HPDE6-E6E7 (cell line): Measurements from ENCODE around the gene C4A.
"Not testable (repeated sequence)": the region's sequence is repeated elsewhere in the genome, so short reads cannot be mapped to it uniquely, and the experiment has no call there.

Experiments
- DNase-seq: peaks from one replicate; pipeline ENCODE4 v3.0.0; 2011; ENCODE audit warnings: missing footprints; ENCODE audit errors: extremely low spot score

The C4A gene

DNA sequence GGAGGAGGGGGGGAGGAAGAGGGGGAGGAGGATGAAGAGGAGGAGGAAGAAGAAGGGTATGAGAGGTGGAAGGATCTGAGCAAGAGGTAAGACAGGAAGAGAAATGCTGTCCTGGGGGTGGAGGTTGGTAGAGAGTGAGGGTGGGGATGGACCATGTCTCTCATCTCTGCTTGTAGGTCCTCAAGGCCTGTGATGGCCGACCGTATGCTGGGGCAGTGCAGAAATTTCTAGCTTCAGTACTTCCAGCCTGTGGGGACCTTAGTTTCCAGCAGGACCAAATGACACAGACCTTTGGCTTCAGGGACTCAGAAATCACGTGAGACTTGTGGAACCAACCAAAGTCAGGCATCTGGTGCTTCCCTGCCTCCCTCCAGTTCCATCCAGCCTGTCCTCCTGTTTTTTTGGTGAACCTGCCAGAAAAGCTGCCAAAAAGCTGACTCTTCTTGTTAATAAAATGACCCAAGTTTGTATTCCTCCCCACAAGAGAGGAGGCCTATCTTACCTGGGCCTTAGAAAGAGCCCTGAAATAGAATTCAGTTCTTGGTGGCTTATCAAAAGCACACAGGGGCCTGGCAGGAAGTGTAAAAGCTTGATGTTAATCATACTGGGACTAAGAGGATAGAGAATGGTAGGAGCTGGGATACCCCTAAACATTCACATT, 2.5 kb upstream of the C4A start:
- DNase-seq: no peak

DNA sequence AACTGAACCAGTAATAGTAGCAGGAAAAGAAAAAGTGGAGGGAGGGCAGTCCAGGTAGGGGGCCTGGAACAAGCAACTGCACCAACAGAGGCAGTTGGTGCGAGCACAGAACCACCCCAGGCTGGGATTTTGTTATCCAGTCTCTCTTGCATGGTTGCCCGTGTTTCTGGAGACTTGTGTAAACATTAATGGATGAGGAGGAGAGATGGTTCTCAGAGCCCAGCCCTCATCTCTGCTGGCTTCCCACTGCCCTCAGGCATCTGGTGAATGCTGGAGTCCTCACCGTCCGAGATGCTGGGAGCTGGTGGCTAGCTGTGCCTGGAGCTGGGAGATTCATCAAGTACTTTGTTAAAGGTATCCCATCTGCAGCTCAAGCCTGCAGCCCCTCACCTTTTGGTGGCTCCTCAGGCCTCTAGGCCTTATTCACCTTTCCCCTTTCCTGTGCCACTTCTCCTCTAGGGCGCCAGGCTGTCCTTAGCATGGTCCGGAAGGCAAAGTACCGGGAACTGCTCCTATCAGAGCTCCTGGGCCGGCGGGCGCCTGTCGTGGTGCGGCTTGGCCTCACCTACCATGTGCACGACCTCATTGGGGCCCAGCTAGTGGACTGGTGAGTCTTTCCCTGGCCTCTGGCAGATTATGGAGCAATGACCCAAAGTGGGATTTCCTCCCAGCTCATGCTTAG, 1.5 kb upstream of the C4A start:
- not testable (repeated sequence) for DNase-seq

DNA sequence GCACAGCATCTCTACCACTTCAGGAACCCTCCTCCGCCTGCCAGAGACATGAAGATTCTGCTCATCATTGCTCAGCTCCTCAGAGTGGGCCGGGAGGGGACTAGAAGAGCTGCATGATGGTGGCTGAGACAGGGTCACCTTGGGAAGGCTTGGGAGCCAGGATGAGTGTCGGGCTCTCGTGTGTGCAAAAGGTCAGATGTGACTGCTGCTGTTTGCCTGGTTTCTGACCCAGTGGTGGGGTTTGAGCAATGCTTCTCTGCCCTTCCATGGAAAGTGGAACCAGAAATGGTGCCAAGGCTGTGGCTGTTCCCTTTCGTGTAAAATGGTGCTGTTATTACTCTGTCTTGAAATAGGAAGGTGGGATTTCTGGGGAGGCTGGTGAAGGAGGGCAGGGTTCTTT, 859 bp upstream of the C4A start:
- DNase-seq: not testable (repeated sequence)

DNA sequence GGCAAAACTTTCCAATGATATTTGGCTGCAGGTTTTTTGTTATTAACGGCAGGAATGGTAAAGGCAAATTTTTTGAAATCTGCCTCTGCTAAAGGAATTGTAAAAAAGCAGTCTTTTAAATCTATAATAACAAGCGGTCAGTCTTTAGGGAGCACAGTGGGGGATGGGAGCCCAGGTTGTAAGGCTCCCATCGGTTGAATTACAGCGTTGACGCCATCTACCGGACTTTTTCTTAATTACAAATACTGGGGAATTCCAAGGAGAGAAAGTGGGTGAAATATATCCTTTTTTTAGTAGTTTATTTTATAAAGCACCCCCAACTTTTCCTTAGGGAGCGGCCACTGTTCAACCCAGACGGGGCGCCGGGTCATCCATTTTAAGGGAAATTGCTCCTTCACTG, 7.5 kb downstream of the C4A start:
- not testable (repeated sequence) for DNase-seq

DNA sequence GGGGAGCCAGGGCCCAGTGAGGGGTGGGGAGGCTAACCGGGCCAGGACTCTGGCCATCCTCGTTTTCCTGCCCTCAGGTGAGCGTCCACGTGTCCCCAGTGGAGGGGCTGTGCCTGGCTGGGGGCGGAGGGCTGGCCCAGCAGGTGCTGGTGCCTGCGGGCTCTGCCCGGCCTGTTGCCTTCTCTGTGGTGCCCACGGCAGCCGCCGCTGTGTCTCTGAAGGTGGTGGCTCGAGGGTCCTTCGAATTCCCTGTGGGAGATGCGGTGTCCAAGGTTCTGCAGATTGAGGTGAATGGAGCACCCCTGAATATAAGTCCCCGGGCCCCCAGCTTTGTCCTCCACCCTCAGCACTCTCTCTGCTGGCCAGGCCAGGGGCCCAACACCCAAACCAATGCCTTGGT, 12.6 kb downstream of the C4A start:
- not testable (repeated sequence) for DNase-seq

DNA sequence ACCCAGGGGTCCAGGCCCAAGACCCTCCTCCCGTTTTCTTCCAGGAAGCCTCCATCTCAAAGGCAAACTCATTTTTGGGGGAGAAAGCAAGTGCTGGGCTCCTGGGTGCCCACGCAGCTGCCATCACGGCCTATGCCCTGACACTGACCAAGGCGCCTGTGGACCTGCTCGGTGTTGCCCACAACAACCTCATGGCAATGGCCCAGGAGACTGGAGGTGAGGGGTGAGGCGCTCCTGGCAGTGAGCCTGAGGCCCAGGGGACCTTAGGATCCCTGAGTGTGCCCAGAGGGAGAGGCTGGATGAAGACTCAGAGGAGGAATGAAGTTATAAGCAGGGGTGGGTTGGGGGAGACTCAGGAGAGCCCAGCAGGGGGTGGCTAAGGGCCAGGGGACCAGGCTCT, 14.5 kb downstream of the C4A start:
- DNase-seq: not testable (repeated sequence)

DNA sequence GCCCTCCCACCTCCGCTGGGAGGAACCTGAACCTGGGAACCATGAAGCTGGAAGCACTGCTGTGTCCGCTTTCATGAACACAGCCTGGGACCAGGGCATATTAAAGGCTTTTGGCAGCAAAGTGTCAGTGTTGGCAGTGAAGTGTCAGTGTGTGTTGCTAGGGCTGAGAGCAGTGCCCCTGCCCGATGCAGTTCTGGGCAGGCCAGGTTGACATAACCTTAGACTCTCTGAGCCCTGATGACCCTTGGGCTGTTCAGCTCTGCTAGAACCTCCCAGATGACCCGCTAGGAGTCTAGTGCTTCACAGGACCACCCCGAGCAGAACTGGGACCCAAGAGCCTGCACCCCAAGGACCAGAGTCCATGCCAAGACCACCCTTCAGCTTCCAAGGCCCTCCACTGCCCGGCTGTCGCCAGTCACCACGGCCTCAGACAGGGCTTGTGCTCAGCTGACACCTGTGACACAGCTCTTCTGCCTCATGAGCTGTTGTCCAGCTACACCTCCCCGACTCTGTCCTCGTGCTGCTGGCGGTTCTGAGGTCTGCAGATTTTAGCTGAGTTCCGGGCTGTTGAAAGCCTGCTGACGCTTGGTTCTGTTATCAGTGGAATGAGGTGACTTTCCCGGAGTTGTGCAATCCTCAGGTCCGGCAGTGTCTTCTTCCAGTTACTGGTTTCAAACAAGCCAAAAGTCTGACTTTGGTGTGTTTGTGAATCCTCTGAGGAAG, 20.9 kb downstream of the C4A start:
- DNase-seq: not testable (repeated sequence)

DNA sequence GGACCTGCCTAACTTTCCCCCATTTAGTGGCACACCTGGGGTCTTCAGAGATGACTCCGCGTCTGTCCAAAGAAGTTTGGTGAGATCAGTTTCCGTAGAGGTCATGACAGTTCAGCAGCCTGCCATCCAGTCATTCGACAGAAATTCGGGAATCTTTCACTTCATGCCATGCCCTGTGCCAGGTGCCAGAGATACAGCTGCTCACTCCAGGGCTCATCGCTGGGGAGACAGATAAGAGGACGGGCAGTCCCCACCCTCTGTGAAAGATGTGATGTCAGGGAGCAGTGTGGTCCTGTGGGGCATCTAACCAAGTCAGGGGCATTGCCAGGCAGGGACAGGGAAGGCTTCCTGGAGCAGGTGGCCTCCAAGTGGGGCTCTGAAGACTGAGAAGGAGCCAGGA, 21.4 kb downstream of the C4A start:
- not testable (repeated sequence) for DNase-seq

DNA sequence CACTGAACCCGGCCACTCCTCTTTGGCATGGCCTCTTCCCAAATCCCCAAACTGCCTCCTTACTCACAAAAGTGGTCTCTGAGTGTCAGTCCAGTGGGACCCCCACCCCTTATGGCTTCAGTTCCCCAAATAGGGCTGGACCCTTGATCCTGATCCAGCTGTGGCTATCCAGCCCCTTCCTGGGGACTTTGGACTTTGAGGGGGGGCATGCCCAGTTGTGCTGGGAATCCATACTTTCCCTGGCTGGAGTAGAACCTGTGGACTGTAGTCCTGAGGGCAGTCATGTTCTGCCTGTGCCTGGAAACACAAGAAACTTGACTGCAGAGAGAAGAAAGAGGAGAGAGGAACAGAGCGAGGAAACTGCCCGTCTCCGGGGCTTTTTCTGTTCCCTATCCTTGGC, 22.5 kb downstream of the C4A start:
- DNase-seq: not testable (repeated sequence)

DNA sequence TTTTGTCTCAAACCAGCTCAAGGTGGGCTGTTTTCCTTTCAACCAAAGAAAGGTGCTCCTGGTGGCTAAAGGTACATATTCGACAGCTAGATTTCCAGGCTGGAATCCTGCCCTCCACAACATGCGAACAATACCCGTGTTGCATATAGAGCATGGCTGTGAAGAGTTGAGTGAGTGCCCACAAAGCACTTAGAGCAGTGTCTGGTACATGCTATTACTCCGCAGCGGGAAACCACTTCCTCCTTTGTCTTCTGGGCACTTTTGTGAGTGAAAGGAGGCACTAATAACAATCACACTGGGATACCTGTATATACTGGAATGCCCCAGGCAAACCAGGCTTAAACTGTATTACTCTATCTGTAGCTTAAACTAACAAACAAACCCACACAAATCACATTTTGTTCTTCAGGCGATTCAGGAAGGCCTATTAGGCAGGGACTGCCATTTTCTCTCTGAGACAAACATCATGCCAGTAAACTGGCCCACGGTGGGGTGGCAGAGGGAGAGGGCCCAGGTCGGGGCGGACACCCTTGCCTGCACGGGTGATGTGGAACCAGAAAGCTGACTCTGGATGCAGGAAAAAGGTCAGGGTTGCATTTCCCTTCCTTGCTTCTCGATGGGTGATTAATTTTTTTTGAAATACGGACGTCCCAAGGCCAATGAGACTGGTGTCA, 23.1 kb downstream of the C4A start:
- not testable (repeated sequence) for DNase-seq

DNA sequence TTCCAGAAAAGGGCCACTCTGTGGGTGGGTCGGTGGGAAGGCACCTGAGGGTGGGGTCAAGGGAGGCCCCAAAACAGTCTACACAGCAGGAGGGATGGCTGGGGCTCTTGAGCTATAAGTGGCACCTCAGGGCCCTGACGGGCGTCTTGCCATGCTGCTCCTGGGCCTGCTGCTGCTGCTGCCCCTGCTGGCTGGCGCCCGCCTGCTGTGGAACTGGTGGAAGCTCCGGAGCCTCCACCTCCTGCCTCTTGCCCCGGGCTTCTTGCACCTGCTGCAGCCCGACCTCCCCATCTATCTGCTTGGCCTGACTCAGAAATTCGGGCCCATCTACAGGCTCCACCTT, 23.7 kb downstream of the C4A start:
- DNase-seq: not testable (repeated sequence)

DNA sequence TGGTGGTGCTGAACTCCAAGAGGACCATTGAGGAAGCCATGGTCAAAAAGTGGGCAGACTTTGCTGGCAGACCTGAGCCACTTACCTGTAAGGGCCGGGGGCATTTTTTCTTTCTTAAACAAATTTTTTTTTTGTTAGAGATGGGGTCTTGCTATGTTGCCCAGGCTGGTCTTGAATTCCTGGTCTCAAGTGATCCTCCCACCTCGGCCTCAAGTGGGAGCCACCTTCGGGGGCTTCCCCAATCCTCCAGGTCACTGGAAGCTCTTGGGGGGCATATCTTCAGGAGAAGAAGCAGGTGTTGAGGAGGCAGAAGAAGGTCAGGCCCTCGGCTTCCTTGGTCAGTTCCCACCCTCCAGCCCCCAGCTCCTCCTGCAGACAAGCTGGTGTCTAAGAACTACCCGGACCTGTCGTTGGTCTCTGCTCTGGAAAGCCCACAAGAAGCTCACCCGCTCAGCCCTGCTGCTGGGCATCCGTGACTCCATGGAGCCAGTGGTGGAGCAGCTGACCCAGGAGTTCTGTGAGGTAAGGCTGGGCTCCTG, 24.2 kb downstream of the C4A start:
- not testable (repeated sequence) for DNase-seq

DNA sequence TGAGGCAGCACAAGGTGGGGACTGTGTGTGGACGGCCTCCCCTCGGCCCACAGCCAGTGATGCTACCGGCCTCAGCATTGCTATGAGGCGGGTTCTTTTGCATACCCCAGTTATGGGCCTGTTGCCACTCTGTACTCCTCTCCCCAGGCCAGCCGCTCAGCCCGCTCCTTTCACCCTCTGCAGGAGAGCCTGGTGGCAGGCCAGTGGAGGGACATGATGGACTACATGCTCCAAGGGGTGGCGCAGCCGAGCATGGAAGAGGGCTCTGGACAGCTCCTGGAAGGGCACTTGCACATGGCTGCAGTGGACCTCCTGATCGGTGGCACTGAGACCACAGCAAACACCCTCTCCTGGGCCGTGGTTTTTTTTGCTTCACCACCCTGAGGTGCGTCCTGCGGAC, 25.2 kb downstream of the C4A start:
- DNase-seq: not testable (repeated sequence)

DNA sequence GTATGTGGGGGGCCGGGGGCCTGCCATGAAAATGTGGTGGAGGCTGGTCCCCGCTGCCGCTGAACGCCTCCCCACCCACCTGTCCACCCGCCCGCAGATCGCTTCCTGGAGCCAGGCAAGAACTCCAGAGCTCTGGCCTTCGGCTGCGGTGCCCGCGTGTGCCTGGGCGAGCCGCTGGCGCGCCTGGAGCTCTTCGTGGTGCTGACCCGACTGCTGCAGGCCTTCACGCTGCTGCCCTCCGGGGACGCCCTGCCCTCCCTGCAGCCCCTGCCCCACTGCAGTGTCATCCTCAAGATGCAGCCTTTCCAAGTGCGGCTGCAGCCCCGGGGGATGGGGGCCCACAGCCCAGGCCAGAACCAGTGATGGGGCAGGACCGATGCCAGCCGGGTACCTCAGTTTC, 26.2 kb downstream of the C4A start:
- not testable (repeated sequence) for DNase-seq

DNA sequence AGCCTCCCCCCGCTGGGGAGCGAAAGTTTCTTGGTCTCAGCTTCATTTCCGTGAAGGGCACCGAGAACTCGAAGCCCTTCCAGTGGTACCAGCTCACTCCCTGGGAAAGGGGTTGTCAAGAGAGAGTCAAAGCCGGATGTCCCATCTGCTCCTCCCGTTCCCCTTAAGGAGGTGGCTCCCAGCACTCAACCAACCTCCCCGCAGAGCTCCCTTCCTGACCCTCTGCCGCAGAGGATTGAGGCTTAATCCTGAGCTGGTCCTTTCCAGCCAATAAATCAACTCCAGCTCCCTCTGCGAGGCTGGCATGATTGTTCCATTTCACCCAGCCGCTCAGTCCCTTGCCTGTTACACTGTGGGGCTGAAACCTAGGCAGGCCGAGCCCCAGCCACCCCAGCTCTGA, 26.8 kb downstream of the C4A start:
- not testable (repeated sequence) for DNase-seq

DNA sequence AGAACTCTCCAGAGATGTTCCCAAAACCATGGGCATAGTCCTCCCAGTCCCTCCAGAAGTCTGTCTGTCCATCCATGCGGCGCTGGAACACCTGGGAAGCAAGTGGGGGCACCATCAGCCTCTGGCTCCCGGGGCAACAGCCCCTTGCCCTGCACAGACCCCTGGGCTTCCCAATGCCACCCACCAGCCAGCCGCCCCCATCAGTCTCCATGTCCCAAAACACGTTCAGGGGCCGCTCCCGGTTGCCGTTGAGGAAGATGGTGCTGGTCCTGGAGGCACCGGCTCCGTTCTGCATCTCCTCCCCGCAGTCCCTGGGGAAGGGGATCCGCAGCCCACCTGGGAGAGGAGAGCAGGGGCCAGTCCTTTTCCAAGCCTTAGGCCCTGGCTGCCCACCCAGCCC, 27.7 kb downstream of the C4A start:
- DNase-seq: not testable (repeated sequence)

DNA sequence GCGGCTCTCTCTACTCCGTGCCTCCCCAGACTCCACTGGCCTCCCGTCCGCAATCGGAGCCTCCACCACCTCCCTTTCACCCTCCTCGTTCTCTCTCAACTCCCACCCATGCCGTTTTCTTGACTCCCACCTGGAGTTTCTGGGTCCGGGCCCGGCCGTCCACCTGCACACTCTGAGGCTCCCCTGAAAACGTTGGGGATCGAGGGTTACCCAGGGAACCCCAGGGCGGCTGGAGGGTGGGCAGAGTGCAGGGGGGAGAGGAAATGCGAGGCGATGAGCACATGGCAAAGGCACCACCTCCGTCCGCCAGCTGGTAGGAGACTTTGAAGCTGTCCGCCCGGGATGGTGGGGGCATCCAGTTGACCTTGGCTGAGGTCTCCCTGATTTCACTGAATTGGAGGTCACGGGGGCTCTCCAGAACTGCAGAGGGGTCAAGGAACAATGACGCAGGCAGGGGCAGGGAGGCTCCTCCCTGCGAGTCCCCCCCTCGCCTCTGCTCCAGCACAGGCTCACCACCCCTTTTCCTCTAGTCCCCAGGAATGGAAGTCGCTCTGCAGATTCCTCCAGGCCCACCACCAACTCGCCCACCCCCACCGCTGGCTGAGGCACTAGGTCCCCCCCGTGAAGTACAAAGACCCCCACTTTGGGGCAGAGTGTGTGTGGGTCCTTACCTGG, 29.1 kb downstream of the C4A start:
- not testable (repeated sequence) for DNase-seq

DNA sequence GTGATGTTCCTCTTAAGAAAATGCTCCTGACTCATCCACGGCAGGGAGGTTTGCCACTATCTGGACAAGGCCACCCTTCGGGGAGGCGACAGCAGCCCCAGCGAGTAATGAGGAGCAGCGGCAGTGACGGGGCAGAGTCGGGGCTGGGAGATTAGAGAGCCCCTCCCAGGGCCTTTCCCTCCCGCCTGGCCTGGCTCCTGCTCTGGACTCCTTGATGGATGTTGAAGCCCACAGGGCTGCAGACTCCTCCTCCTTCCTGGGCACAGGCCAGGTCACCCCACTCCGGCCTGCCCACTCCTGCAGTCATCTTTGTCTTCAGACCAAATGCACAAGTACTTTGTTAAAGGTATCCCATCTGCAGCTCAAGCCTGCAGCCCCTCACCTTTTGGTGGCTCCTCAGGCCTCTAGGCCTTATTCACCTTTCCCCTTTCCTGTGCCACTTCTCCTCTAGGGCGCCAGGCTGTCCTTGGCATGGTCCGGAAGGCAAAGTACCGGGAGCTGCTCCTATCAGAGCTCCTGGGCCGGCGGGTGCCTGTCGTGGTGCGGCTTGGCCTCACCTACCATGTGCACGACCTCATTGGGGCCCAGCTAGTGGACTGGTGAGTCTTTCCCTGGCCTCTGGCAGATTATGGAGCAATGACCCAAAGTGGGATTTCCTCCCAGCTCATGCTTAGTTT, 31.2 kb downstream of the C4A start:
- DNase-seq: not testable (repeated sequence)

DNA sequence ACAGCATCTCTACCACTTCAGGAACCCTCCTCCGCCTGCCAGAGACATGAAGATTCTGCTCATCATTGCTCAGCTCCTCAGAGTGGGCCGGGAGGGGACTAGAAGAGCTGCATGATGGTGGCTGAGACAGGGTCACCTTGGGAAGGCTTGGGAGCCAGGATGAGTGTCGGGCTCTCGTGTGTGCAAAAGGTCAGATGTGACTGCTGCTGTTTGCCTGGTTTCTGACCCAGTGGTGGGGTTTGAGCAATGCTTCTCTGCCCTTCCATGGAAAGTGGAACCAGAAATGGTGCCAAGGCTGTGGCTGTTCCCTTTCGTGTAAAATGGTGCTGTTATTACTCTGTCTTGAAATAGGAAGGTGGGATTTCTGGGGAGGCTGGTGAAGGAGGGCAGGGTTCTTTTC, 31.9 kb downstream of the C4A start:
- not testable (repeated sequence) for DNase-seq

DNA sequence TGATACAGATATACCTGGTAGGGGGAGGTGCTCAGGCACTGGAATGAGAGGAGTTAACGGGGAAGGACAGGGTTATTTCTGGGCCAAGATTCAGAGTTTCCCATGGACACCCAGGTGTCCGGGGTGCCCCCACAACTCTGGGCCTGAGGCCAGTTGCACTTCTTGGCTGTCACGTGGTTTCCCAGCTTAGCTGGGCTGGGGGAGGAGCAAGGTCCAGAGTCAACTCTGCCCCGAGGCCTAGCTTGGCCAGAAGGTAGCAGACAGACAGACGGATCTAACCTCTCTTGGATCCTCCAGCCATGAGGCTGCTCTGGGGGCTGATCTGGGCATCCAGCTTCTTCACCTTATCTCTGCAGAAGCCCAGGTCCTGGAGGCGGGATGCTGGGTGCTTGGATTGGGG, 32.7 kb downstream of the C4A start, which contains the start of gene C4B:
Gene C4B (plus strand): TSS at position 249 of the 400 bp plus-strand sequence. CDS start 51 bp downstream, at position 300.
- DNase-seq: not testable (repeated sequence)

DNA sequence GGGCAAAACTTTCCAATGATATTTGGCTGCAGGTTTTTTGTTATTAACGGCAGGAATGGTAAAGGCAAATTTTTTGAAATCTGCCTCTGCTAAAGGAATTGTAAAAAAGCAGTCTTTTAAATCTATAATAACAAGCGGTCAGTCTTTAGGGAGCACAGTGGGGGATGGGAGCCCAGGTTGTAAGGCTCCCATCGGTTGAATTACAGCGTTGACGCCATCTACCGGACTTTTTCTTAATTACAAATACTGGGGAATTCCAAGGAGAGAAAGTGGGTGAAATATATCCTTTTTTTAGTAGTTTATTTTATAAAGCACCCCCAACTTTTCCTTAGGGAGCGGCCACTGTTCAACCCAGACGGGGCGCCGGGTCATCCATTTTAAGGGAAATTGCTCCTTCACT, 40.2 kb downstream of the C4A start:
- DNase-seq: not testable (repeated sequence)
